M059J (cell line): Measurements from ENCODE around the gene UMPS. TPM values are rescaled to one million over a fixed set of nuclear protein-coding genes. Genes with fewer than 3 reads are reported as not detected.
"Not testable (repeated sequence)": the region's sequence is repeated elsewhere in the genome, so short reads cannot be mapped to it uniquely, and the experiment has no call there.

Experiments used
- DNase-seq: peaks from one replicate; pipeline ENCODE4 v3.0.0-alpha.2; 2012; ENCODE audit warnings: low read depth
- total RNA-seq: library from RNA; depleted of rRNA; stranded (reverse); fragments of >200 nt; shearing (Covaris generic); gene quantifications from 2 replicates; pipeline ENCODE4 v1.2.3, GENCODE V29; 2014

The UMPS gene
- total RNA-seq, 1 experiment from 2014 or later = 43.9 TPM

DNA sequence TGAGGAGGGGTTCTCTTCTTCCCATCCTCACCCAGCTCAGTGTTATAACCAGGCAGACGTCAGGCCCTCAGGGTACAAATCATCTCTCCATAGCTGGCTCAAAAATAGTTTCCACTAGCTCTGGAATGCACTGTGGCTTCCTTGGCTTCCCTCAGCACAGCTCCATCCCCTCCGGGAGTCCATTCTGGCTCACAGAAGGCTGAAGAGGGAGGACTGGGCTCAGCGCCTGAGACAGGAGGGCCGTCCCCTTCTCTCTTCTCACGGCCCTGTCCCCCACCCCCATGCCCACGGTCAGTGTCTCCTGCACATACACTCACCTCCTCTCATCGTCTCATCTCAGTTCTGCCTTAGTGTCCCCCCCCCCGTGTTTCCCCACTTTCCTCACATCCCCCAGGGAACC lies 50.1 kb downstream of the UMPS start:
- peak; percentile 99 for DNase-seq

DNA sequence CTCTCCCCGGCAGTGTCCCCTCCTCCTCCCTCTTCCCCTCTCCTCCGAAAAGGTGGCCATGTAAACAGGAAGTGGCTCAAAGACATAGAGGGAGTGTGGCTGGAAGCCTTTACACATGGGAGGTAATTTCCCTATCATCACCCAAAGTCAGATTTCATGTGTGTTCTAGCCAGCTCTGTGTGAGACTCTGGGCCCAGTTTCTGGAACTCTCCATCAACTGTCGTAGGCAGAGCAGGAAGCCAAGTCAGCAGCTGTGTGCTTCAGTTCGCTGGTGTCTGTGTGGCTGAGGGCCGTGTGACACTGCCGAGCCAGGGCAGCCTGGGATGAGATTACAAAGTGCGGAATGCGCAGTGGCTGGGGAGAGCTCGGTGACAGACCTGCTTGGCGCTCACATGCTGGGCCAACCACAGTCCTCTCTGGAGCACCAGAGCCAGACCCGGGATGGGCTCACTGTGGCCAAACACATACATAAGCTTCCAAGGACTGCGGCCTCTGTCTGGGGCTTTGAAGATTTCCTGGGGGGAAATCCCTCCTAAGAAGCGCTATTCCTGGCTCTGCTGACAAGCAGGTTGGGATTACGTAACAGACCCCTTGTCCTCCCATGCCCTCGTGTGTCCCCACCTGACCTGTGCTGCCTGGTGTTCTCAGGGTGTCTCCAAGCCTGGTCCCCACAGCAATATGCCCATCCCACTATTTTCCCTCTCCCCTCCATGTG lies 50.7 kb downstream of the UMPS start:
- DNase-seq = peak; percentile 90

DNA sequence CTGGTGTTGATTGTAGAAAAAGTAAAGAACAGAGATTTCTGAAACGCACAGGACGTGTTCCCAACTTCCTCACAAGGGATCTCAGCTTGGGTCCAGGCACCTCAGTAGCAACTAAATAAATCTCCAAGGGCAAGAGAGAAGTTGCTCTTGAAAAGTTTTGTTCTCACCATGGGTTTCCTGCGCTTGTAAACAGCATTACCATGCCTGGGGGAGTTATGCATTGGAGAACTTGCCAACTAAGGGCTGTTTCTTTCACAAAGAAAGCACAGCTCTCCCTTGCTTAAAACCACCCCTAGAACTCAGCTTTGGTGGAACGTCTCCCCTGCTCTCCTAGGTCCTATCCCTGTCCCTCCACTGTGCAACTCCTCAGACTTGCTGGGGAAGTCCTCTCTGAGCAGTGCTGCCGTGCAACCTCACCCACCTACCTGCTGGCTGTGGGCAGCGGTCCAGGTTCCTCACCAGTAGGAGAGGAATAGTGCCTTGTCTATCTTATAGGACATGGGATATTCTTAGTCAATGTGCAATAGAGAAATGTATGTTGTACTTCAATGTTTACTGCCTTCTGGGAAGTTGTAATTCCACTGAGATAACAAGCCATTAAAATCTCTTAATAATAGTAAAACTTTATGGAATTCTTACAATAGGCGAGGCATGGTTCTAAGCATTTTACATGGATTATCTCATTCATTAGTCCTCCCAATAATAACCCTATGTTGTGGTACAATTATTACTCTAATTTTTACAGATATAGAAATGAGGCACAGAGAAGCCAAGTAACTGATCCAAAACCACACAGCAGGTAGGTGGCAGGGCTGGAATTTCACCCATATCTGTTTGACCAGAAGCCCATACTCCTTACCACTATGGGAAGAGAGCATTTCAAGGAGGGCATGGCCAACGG lies 51.5 kb downstream of the UMPS start:
- DNase-seq = no peak

DNA sequence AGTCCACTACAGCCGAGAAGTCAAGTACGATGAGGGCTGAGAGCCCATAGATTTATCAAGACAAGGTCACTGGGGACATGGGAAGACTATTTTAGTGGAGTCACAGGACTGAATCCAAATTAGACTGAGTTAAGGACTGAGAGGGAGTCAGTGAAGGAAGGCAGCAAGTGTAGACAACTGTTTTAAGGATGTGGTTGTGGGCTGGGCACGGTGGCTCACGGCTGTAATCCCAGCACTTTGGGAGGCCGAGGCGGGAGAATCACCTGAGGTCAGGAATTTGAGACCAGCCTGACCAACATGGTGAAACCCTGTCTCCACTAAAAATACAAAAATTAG lies 52.1 kb downstream of the UMPS start:
- not testable (repeated sequence) for DNase-seq

DNA sequence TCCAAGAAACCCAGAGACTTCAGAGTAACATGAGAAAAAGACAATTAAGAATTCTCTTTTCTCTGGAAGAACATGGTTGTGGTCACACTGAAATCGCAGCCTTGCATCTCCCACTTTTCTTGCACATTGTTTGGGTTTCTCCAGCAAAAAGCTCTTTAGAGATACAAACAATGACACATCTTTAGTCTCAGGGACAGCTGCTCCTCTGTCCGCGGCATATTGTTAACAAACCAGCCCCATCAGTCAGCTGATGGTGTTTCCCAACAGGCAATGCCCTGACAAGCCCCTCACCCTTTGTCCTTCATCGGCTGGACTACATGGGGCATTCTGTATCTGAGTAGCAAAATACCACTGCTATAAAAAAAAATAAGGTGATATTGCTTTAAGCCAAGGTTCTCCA lies 53.4 kb downstream of the UMPS start:
- peak; percentile 49 for DNase-seq

DNA sequence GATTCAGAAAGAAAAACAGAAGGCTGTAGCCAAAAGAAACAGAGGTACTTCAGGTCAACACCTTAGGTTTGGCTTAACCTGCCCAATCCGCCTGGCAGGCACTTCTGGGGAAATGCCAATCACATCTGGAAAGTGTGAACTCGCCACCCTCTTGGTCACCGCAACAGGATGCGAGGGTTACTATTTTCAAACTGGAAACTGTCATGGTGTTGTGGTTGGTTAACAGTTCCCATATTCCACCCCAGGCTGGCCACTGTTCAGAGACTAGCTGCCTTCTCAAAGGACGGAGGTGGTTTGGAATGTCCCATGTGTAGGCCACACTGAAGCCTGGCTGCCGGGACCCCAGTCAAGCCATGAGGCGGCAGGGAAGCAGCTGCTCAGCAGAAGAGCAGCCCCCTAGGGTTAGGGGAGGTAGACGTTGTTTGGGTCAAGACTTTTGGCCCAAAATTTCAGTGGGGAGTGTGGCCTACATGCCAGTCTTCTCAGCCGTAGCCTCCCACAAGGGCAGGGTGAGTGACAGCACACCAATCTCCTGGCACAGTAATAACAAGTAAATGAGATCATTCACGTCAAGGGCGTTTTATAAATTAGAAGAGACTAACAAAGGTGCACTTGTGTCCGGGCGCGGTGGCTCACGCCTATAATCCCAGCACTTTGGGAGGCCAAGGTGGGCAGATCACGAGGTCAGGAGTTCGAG lies 54.6 kb downstream of the UMPS start:
- DNase-seq = no peak

DNA sequence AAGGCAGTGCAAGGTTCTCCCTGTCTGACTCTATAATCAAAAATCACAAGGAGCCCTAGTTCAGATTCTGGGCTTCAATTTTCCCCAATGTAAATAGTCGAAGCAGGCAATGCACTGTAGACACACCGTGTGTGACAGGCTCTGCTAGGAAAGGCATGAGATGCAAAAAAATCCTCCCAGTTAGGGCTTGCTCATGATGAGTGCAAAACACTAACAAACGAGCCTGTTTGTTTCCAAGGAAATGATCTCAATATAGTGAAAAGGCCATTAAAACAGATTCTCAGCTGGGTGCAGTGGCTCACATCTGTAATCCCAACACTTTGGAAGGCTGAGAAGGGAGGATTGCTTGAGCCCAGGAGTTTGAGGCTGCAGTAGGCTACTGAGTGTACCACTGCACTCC lies 55.7 kb downstream of the UMPS start:
- DNase-seq = no peak

DNA sequence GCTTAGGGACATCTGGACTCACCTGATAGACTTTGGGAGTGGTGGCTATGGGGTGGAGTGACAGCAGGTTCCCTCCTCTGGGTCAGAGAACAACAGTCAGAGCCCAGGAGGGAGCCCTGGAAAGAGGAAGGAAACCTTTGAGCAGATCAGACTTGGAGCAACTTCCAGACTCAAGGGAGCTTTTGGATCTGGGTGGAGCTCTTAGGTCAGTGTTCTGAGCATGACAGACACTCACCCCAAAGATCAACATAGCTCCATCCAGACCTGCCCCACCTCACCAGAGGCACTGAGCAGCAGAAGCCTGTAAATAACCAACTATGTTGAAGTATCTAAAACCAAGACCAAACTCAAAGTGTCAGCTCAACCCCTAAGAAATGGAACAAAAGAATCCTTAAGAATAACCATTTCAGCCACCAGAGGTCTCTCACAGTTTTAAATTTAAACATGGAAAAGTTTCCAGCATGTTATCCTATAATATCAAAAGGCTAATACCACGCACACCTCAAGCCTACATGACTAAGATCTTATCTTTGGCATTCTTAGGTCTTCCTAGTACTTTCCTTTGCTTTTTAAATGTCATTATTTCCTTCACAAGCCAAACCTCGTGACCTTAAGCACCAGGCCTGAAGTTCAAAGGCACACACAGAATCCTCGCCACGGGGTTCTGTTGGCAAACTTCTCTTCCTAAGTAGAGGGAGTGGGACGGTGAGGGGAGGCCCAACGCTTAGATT lies 56.4 kb downstream of the UMPS start:
- DNase-seq = peak; percentile 66

DNA sequence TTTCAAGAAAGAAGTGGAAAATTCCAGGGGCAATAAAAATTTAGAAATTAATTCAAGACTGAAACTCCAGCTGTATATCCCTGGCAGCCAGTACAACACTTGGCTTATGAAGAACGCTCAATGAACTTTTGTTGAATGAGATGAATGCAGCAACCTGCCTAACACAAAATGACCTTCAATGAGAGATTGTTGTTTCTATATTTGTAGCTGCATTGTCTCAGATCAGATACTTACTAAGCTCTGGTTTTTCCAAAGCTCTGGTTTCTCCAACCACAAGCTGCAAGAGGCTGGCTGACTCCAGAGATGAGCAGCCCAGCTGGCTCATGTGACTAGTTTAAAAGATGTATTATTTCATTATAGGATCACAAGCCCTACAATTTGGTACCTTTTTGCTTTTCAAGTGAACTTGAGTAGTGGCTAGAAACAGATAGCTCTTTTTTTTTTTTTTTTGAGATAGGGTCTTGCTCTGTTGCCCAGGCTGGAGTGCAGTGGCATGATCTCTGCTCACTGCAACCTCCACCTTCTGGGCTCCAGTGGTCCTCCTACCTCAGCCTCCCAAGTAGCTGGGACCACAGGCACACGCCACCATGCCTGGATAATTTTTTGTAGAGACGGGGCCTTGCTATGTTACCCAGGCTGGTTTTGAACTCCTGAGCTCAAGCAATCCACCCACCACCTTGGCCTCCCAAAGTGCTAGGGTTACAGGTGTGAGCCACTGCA lies 57.4 kb downstream of the UMPS start:
- peak; percentile 46 for DNase-seq

DNA sequence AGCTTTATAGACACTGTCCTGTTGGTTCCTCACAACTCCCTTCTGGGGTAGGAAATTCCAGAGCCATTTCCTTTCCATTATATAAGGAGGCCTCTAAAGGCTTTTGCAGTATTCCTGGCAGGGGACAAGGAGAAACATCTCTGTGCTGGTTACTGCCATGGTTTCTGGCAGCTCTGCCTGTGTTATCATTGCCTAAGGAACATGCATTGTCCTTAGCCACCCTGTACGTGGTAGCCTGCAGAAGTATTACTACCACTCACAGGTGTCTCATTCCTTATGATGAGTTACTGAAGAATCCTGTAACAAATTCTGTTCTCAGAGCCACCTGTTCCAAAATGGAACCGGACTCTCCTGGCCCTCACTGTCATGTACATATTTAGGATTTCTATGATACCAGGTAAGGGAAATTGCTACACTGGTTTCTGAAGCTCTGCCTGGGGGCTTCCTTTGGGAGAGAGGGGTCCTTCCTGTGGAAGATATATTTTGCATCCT lies 58.0 kb downstream of the UMPS start:
- DNase-seq = no peak

DNA sequence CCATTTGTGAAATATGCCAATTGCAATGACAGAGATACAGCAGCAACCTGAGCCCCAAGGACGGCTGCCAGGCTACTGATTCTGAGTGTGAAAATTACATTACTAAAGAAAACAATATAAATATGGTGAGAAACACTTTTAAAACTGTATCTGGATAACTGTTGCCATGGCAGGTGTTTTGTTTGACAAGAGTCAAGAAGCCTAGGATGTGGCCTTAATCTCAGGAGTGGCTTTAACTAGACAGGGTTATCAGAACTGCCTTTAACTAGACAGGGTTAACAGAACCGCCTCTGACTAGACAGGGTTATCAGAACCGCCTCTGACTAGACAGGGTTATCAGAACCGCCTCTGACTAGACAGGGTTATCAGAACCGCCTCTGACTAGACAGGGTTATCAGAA lies 58.9 kb downstream of the UMPS start:
- not testable (repeated sequence) for DNase-seq

DNA sequence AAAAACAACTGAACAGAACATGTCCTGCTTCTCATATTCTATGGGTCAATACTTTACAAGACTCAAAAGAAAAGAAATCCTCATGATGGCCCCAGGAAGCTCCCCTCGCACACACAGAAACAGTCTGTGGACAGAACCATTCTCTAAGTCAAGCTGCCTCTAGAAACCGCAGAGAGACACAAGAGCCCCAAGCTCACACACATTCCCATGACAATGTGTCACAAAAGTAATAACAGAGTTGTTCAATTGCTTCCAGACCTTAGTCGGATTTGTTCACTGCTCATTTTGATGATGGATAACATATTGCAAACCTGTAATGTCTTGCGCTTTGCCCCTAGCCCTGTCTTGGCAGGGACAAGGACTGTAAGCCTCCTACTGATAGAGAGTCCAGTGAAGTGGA lies 60.9 kb downstream of the UMPS start:
- DNase-seq = peak; percentile 51

DNA sequence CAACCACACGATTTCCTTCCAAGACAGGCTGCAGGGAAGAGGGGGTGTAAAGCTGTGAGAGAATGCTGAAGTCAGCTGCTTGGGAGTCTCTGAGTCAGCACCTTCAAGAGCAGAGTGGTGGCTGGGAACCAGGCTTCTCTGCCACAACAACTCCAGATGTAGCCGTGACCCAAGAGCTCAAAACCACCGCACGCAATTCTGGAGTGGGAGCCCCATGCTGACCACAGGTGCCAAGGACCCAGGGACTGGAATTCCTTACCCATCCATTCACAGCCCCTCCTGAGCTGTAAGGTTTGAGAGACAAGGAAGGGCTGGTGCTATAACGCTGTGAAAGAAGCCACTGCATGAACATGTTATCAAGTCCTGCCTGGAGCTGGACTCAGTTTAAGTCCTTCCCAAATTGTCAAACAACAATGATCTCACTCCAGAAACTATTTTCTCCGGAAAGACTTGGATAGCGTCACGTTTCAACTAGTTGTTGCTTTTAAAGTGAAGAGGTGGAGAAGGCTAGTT lies 61.4 kb downstream of the UMPS start:
- DNase-seq = peak; percentile 98

DNA sequence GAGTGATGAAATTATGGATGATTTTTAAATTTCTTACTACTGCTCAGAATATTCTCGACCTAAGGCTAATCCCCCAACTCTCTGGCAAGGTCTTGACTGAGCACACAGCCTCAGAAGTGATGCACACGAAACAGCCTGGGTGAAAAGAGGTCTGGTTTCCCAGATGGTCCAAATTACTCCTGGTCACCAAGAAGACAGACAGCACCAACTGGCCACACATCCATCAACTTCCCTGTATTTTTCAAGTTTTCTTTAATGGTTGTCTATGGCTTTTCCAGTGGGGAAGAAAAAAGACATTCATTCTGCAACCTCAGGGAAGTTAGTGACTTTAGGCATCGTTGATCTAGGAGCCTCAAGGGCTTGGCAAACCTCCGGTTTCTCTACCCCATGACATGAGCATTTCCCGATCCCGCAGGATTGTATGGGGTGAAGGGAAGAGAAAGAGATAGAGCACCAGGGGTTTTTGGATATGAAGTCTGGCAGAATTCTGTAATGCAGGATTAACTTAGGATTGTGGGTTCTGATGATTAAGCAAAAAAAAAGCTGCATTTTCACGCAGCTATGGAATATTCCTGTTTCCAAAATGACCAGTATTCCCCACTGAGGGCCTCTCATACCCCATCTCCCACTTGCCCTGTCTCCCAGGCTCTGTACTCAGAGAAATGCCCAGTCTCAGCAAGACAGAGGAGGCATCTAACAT lies 62.2 kb downstream of the UMPS start:
- DNase-seq = no peak

DNA sequence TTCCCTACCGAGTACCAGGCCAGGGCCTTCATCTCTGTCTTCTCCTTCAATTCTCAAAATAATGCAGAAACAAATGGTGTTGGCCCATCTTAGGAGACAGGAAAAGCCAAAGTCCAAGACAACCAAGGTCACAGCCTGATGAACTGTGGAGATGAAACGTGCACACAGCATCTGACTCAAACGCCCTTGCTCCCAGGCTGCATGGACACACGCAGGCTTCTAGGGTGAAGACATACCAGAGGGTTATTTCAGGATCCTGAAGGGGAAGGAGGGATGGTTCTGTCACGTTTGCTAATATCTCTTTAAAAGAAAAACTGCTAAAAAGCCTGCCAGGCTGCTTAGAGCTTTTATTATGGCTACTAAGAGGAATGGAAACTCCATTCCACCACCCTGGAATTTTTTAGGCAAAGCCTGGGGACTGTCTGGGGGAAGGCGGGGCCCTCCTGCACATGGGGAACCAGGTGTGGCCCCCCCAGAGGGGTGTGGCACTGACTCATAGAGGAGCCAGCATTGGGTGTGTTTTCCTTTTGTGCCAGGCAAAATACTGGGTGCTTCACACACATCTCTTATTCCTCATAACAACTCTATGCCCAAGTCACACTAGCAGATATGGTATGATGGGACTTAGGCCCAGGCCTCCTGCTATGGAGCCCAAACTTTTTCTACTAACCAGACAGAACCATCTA lies 62.9 kb downstream of the UMPS start:
- DNase-seq = no peak

DNA sequence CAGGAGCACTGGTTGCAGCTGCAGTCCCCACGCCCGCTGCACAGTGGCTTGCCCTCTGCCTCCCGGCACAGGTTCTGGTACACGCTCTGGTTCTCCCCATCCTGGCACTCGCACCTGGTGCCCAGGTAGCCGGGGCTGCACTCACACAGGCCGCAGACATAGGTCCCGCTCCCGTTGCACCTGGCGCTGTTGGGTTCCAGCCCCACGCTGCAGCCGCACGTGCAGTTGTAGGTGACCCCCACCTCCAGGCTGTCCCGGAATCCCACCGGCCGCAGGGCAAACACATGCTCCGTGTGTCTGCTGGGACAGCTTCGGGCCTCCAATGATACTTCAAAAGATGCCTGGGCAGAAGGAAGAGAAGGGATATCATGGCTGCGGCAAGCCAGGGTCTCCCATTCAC lies 66.2 kb downstream of the UMPS start:
- DNase-seq = no peak

DNA sequence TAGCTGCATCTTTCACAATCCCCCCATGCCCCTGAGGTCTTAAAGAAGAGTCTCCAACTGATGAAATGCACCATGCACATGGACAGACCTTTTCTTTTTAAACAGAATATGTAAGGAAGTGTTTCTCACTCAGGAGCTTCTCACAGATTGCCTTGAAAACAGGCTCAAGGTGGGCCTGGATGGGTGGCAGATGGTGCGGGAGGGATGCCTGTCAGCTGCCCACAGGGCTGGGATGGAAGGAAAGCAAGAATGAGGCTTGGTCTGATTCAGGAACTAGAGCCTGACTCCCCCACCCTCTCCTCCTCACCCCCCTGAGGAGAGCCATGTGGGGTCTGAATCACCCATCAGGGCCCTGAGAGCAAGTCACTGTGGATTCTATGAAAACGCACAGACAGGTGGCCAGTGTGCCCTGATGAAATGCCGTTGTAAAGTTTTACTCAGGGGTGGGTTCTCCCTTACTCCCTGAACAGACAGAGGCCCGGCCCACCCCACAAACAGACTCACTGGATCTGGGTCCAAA lies 67.2 kb downstream of the UMPS start:
- DNase-seq = no peak
